A549 (cell line): ENCODE results near the gene LRRN4CL. TPM values are rescaled to one million over a fixed set of nuclear protein-coding genes. Genes with fewer than 3 reads are reported as not detected.

Experiments
- ATAC-seq, 2 experiments: fragments of 200-7000 bp in 1 of 2; fragments of >200 bp in 1 of 2; cut with Nextera tagmentation in 1 of 2; cut with Tn5 transposase in 1 of 2; 3 replicates each; pipeline versions ENCODE4 v1.8.0 to v1.9.1; 2018 to 2020; ENCODE audit warnings: mild to moderate bottlenecking in 1 of 2, moderate library complexity in 1 of 2
- CTCF ChIA-PET: fragments of 300-600 bp; sonication (Branson Sonifier 250); formaldehyde crosslinking; extraction: SDS; loops from one replicate; lab custom pipeline; 2021; ENCODE audit warnings: antibody characterized with exemption, inconsistent platforms; lab: Yijun Ruan, JAX
- POLR2A ChIA-PET: fragments of 350-600 bp; formaldehyde crosslinking; extraction: SDS; loops from one replicate; lab custom pipeline; 2021; ENCODE audit warnings: antibody characterized with exemption, inconsistent platforms; lab: Yijun Ruan, JAX
- DNase-seq, 2 experiments: peaks; one replicate each; pipeline versions ENCODE4 v3.0.0 to v3.0.0-alpha.2; 2011 to 2016; ENCODE audit warnings: low read depth in 1 of 2, low spot score in 1 of 2
- FAIRE-seq: peaks from 2 replicates; lab custom pipeline; 2011; peaks lifted over from hg19 to GRCh38; lab: Jason Lieb, UNC
- H3K27ac ChIP-seq, 2 experiments: fragments of >200 bp; sonication (Bioruptor Twin); formaldehyde crosslinking; 3 replicates each; pipeline ENCODE4 v1.5.1; 2016 to 2017
- H3K4me1 ChIP-seq: fragments of >200 bp; sonication (Bioruptor Twin); formaldehyde crosslinking; 3 replicates; pipeline ENCODE4 v1.6.1; 2016
- H3K4me2 ChIP-seq: fragments of >200 bp; sonication (Bioruptor Twin); formaldehyde crosslinking; 3 replicates; pipeline ENCODE4 v1.6.1; 2016
- H3K4me3 ChIP-seq: fragments of >200 bp; sonication (Bioruptor Twin); formaldehyde crosslinking; 3 replicates; pipeline ENCODE4 v1.5.1; 2016
- H3K9me3 ChIP-seq: fragments of >200 bp; sonication (Bioruptor Twin); formaldehyde crosslinking; 3 replicates; pipeline ENCODE4 v1.6.1; 2016
- BCL3 ChIP-seq: fragments of >200 bp; sonication (Bioruptor Twin); formaldehyde crosslinking; IDR thresholded peaks from 3 replicates; pipeline ENCODE4 v1.6.1; 2016
- BHLHE40 ChIP-seq: IDR thresholded peaks from 2 replicates; pipeline ENCODE4 v1.6.1; 2012; ENCODE audit warnings: low read depth, low read length, inconsistent platforms
- CBX8 ChIP-seq: fragments of 200-600 bp; sonication (generic); IDR thresholded peaks from 2 replicates; pipeline ENCODE4 v1.6.1; 2016
- CHD2 ChIP-seq: fragments of 150-350 bp; IDR thresholded peaks from 2 replicates; pipeline ENCODE4 v1.6.1; 2014; ENCODE audit warnings: low read length; ENCODE audit not compliant: partially characterized antibody
- EHMT2 ChIP-seq: fragments of 200-600 bp; sonication (generic); IDR thresholded peaks from 2 replicates; pipeline ENCODE4 v1.6.1; 2016; ENCODE audit warnings: antibody characterized with exemption, low read depth, mild to moderate bottlenecking, moderate library complexity
- ELK1 ChIP-seq: fragments of 150-350 bp; IDR thresholded peaks from 2 replicates; pipeline ENCODE4 v1.6.1; 2014; ENCODE audit warnings: low read depth, mild to moderate bottlenecking, low read length
- FOSB ChIP-seq: fragments of 250-450 bp; sonication (Bioruptor Pico); IDR thresholded peaks from 2 replicates; pipeline ENCODE4 v1.5.0; 2020; ENCODE audit warnings: mild to moderate bottlenecking, moderate library complexity
- FOXS1 ChIP-seq: fragments of 250-450 bp; sonication (Bioruptor Pico); IDR thresholded peaks from 2 replicates; pipeline ENCODE4 v1.5.0; 2020; ENCODE audit warnings: mild to moderate bottlenecking, moderate library complexity
- HEYL ChIP-seq: fragments of 250-450 bp; sonication (Bioruptor Pico); IDR thresholded peaks from 2 replicates; pipeline ENCODE4 v1.8.0; 2021; ENCODE audit warnings: mild to moderate bottlenecking, moderate library complexity
- HOXB13 ChIP-seq: fragments of 250-450 bp; sonication (Bioruptor Pico); IDR thresholded peaks from 2 replicates; pipeline ENCODE4 v1.5.0; 2020; ENCODE audit warnings: low read depth, mild to moderate bottlenecking, moderate library complexity
- JUN ChIP-seq, 2 experiments: fragments of >200 bp; sonication (Bioruptor Twin); formaldehyde crosslinking; IDR thresholded peaks; 2 replicates in 1 of 2; 3 replicates in 1 of 2; pipeline ENCODE4 v1.6.1; 2016 to 2017
- KDM1A ChIP-seq: fragments of 200-600 bp; sonication (generic); IDR thresholded peaks from 2 replicates; pipeline ENCODE4 v1.6.1; 2016; ENCODE audit warnings: low read depth, mild to moderate bottlenecking
- KDM5A ChIP-seq: fragments of 200-600 bp; sonication (generic); IDR thresholded peaks from 2 replicates; pipeline ENCODE4 v1.6.1; 2016; ENCODE audit warnings: antibody characterized with exemption, mild to moderate bottlenecking
- MAX ChIP-seq: IDR thresholded peaks from 2 replicates; pipeline ENCODE4 v1.6.1; 2012
- MAZ ChIP-seq: fragments of 150-350 bp; IDR thresholded peaks from 2 replicates; pipeline ENCODE4 v1.6.1; 2014; ENCODE audit warnings: antibody characterized with exemption, low read depth, low read length, borderline replicate concordance
- NR3C1 ChIP-seq: fragments of >200 bp; sonication (Bioruptor Twin); formaldehyde crosslinking; IDR thresholded peaks from 3 replicates; pipeline ENCODE4 v1.6.1; 2017
- PBX3 ChIP-seq: IDR thresholded peaks from 2 replicates; pipeline ENCODE4 v1.6.1; 2012
- PHF8 ChIP-seq: fragments of 200-600 bp; sonication (generic); IDR thresholded peaks from 2 replicates; pipeline ENCODE4 v1.6.1; 2016; ENCODE audit warnings: low read depth, mild to moderate bottlenecking, antibody characterized with exemption, moderate library complexity, borderline replicate concordance
- POLR2A ChIP-seq: IDR thresholded peaks from 2 replicates; pipeline ENCODE4 v1.6.1; 2012; ENCODE audit warnings: mild to moderate bottlenecking, low read length
- REST ChIP-seq: fragments of 200-600 bp; sonication (generic); IDR thresholded peaks from 2 replicates; pipeline ENCODE4 v1.6.1; 2016; ENCODE audit warnings: antibody characterized with exemption, mild to moderate bottlenecking, moderate library complexity
- RFX5 ChIP-seq: fragments of 450-650 bp; IDR thresholded peaks from 2 replicates; pipeline ENCODE4 v1.7.1; 2014; ENCODE audit warnings: antibody characterized with exemption, mild to moderate bottlenecking, moderate library complexity
- RNF2 ChIP-seq: fragments of 200-600 bp; sonication (generic); IDR thresholded peaks from 2 replicates; pipeline ENCODE4 v1.6.1; 2016; ENCODE audit warnings: low read depth, mild to moderate bottlenecking, antibody characterized with exemption, moderate library complexity, borderline replicate concordance
- TP53 ChIP-seq: fragments of 250-450 bp; sonication (Bioruptor Pico); IDR thresholded peaks from 2 replicates; pipeline ENCODE4 v1.5.0; 2021; ENCODE audit warnings: mild to moderate bottlenecking, moderate library complexity
- ZC3H11A ChIP-seq: fragments of 450-650 bp; IDR thresholded peaks from 2 replicates; pipeline ENCODE4 v1.6.1; 2014; ENCODE audit warnings: antibody characterized with exemption, mild to moderate bottlenecking
- ZSCAN20 ChIP-seq: fragments of 250-450 bp; sonication (Bioruptor Pico); IDR thresholded peaks from 2 replicates; pipeline ENCODE4 v1.8.0; 2022; ENCODE audit warnings: mild to moderate bottlenecking, moderate library complexity
- whole genome bisulfite sequencing: methylation state at CpG from one replicate; pipeline ENCODE4 v1.1.6; 2017; ENCODE audit errors: missing lambda C conversion rate; 5-methylcytosine and 5-hydroxymethylcytosine counted together
- polyA plus RNA-seq, 4 experiments: library from polyadenylated mRNA; depleted of rRNA in 3 of 4; stranded (reverse); fragments of >200 nt; fragmentation: RNase III in 1 of 4; extraction: RNeasy Plus Mini Kit Qiagen cat#74134 plus additional on column Dnase treatment in 1 of 4; gene quantifications; 2 replicates in 3 of 4; 3 replicates in 1 of 4; pipeline ENCODE4 v1.2.3, GENCODE V29; 2011 to 2017

LRRN4CL gene
- polyA plus RNA-seq, 2 of the 4 experiments (the other 2 are of a cell fraction), result 0.03 to 0.04 TPM

- DNase-seq, result peak; percentile 94 to 98
- H3K27ac ChIP-seq, result peak overlapping the region; percentile 79 to 91
- TF ChIP-seq HOXB13 (CRISPR knock-in tag) (peak; percentile 66; the same call in 1 of the 2 replicates), CBX8 (no peak), JUN (IDR thresholded peaks at IDR 0.05) (peak; percentile 42 to 81; a peak in 4 of 5 replicates), KDM5A (peak; percentile 80), NR3C1 (no peak), ZSCAN20 (peak; percentile 86; the same call in 1 of the 2 replicates), MAZ (no peak), PBX3 (peak; percentile 35), RFX5 (no peak), PHF8 (peak; percentile 43; the same call in 1 of the 2 replicates), MAX (peak; percentile 63), BCL3 (0 out of 3 replicates have a peak, but pooled peaks have one; percentile 23), HEYL (CRISPR knock-in tag) (peak; percentile 71; the same call in 1 of the 2 replicates), KDM1A (peak; percentile 70; the same call in 1 of the 2 replicates)
- TF ChIP-seq, all 56 proteins: peak for 10
- H3K9me3 ChIP-seq, result no peaks in the 10 kb centered on the region
- peaks cover 51% of the 10 kb centered on the region for H3K4me1 ChIP-seq
- ChIA-PET CTCF (interaction anchor here (0.6 to 5.3 kb wide), 12 partner anchors 9 to 330 kb away, joined by 3 to 37 read pairs (median 4); partner anchors contain the start of genes LBHD1, TMEM179B and UQCC3), POLR2A (interaction anchor here (0.6 to 6.1 kb wide), 14 partner anchors 9 to 147 kb away, joined by 3 to 64 read pairs (median 4); partner anchors contain the start of genes B3GAT3, C11orf98, CSKMT and HNRNPUL2)
- ATAC-seq, result peak; percentile 71 to 84
- 11% methylated on average over 47 of the region's 47 CpGs for WGBS
- FAIRE-seq, result no peak
- H3K4me3 ChIP-seq, result peak overlapping the region; percentile 41
- H3K4me2 ChIP-seq, result peak overlapping the region; percentile 89
Observed at GRCh38 chr11:62709247-62710000, 20.1 kb upstream of the LRRN4CL start.

GRCh38 chr11:62708793-62709192 lies 19.5 kb upstream of the LRRN4CL start:
- ChIA-PET POLR2A (interaction anchor here (0.6 to 6.1 kb wide), 14 partner anchors 9 to 147 kb away, joined by 3 to 64 read pairs (median 4); partner anchors contain the start of genes B3GAT3, C11orf98, CSKMT and HNRNPUL2), CTCF (interaction anchor here (0.6 to 5.3 kb wide), 11 partner anchors 8 to 78 kb away, joined by 3 to 37 read pairs (median 4); partner anchors contain the start of genes HNRNPUL2, LBHD1, TTC9C and UQCC3)
- FAIRE-seq (no peak), DNase-seq (no peak), ATAC-seq (no peak)
- Histone ChIP-seq H3K4me1 (peaks cover 45% of the 10 kb centered on the region), H3K27ac (peak overlapping the region; percentile 79 to 91), H3K9me3 (no peaks in the 10 kb centered on the region), H3K4me2 (peak overlapping the region; percentile 89), H3K4me3 (peak overlapping the region; percentile 41)
- TF ChIP-seq FOXS1 (CRISPR knock-in tag), result no peak
- 80% methylated on average over 7 of the region's 7 CpGs for WGBS

GRCh38 chr11:62708392-62708791 lies 19.1 kb upstream of the LRRN4CL start:
- DNase-seq (no peak), ATAC-seq (no peak)
- CTCF ChIA-PET, result interaction anchor here (0.7 to 5.3 kb wide), 11 partner anchors 8 to 334 kb away, joined by 3 to 37 read pairs (median 4); partner anchors contain the start of genes HNRNPUL2, LBHD1, TTC9C and UQCC3
- peak overlapping the region; percentile 89 for H3K4me2 ChIP-seq
- H3K9me3 ChIP-seq, result no peaks in the 10 kb centered on the region
- peaks cover 41% of the 10 kb centered on the region for H3K4me1 ChIP-seq
- peak overlapping the region in 1 of 2 experiments; percentile 91; a peak in 3 of 6 replicates for H3K27ac ChIP-seq
- no peak for TF ChIP-seq REST
- TF ChIP-seq CHD2, result no peak
- TF ChIP-seq FOSB (CRISPR knock-in tag), result no peak
- no peak for TF ChIP-seq RNF2
- no peak for TF ChIP-seq ELK1
- TF ChIP-seq EHMT2, result no peak
- no peak for TF ChIP-seq BHLHE40
- TF ChIP-seq FOXS1 (CRISPR knock-in tag), result no peak
- TF ChIP-seq ZC3H11A, result no peak
- no peak for TF ChIP-seq TP53
- TF ChIP-seq POLR2A, result no peak
- no peak for TF ChIP-seq ZSCAN20
- TF ChIP-seq, all 56 proteins: peak for 0
- no peak for FAIRE-seq
- no peak overlapping the region for H3K4me3 ChIP-seq
- 92% methylated on average over 5 of the region's 5 CpGs for WGBS
- POLR2A ChIA-PET, result interaction anchor here (0.5 to 6.1 kb wide), 6 partner anchors 10 to 148 kb away, joined by 3 to 64 read pairs (median 3); partner anchors contain the start of genes B3GAT3, C11orf98, CSKMT and HNRNPUL2
